Measurements from ENCODE around the gene TCF7L2.

DNA sequence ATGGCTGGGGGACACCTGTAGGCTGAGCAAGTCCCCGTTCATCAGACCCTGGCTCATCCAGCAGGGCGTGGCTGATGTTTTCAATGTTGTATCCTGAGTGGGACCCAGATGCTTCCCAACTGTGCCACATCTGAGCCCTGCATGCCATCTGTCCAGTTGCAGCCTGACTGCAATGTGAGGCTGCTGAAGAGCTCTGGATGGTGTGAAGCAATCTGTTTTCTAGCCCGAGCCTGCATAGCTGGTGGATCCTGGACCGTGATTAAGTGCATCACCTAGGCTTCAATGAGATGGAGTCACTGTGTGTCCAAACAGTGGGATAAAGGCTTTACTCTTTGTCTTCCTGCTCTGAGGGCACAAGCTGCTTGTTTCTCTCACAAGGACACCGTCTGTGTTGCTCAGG is 99.8 kb downstream of the TCF7L2 start:
- no peak for TF ChIP-seq POLR2AphosphoS5 (IDR thresholded peaks at IDR 0.05; ENCODE audit: low read depth)
- TF ChIP-seq, protein P1, sequence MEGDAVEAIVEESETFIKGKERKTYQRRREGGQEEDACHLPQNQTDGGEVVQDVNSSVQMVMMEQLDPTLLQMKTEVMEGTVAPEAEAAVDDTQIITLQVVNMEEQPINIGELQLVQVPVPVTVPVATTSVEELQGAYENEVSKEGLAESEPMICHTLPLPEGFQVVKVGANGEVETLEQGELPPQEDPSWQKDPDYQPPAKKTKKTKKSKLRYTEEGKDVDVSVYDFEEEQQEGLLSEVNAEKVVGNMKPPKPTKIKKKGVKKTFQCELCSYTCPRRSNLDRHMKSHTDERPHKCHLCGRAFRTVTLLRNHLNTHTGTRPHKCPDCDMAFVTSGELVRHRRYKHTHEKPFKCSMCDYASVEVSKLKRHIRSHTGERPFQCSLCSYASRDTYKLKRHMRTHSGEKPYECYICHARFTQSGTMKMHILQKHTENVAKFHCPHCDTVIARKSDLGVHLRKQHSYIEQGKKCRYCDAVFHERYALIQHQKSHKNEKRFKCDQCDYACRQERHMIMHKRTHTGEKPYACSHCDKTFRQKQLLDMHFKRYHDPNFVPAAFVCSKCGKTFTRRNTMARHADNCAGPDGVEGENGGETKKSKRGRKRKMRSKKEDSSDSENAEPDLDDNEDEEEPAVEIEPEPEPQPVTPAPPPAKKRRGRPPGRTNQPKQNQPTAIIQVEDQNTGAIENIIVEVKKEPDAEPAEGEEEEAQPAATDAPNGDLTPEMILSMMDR (IDR thresholded peaks at IDR 0.05; ENCODE audit: insufficient read depth, low read length), result no peak
- TF ChIP-seq, protein P2, sequence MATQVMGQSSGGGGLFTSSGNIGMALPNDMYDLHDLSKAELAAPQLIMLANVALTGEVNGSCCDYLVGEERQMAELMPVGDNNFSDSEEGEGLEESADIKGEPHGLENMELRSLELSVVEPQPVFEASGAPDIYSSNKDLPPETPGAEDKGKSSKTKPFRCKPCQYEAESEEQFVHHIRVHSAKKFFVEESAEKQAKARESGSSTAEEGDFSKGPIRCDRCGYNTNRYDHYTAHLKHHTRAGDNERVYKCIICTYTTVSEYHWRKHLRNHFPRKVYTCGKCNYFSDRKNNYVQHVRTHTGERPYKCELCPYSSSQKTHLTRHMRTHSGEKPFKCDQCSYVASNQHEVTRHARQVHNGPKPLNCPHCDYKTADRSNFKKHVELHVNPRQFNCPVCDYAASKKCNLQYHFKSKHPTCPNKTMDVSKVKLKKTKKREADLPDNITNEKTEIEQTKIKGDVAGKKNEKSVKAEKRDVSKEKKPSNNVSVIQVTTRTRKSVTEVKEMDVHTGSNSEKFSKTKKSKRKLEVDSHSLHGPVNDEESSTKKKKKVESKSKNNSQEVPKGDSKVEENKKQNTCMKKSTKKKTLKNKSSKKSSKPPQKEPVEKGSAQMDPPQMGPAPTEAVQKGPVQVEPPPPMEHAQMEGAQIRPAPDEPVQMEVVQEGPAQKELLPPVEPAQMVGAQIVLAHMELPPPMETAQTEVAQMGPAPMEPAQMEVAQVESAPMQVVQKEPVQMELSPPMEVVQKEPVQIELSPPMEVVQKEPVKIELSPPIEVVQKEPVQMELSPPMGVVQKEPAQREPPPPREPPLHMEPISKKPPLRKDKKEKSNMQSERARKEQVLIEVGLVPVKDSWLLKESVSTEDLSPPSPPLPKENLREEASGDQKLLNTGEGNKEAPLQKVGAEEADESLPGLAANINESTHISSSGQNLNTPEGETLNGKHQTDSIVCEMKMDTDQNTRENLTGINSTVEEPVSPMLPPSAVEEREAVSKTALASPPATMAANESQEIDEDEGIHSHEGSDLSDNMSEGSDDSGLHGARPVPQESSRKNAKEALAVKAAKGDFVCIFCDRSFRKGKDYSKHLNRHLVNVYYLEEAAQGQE (IDR thresholded peaks at IDR 0.05; ENCODE audit: insufficient replicate concordance, low read depth), result no peak
- TF ChIP-seq SPI1 (IDR thresholded peaks at IDR 0.05; ENCODE audit: borderline replicate concordance, low read depth), result no peak
